ENCODE data around the gene CENPU. TPM values are rescaled to one million over a fixed set of nuclear protein-coding genes. Genes with fewer than 3 reads are reported as not detected.
"Not testable (repeated sequence)": the region's sequence is repeated elsewhere in the genome, so short reads cannot be mapped to it uniquely, and the experiment has no call there.

Gene CENPU
- total and polyA plus RNA-seq, 2 of the 8 experiments (the other 6 are each of a cell fraction or from before 2014, with no cell fraction given): 32.1 to 122 TPM

GRCh38 chr4:184657820-184658219, 76.1 kb downstream of the CENPU start:
- POLR2A ChIA-PET (ENCODE audit: partially characterized antibody): interaction anchor here (2.5 kb wide), 1 partner anchor 10 kb away, joined by 8 read pairs; no protein-coding TSS in a partner anchor
- H3K9me3 ChIP-seq (ENCODE audit: insufficient read depth in 2 of 2, low read depth in 1 of 2, low read length in 1 of 2); H3K9ac ChIP-seq (replicated peaks in 1 of 4; ENCODE audit: extremely low read depth in 1 of 4, low read depth in 3 of 4, low read length in 3 of 4); DNase-seq (ENCODE audit: low read depth in 1 of 2, low spot score in 2 of 2); H2BK5ac ChIP-seq (ENCODE audit: low read depth, low read length); H3K56ac ChIP-seq (replicated peaks; ENCODE audit: insufficient read length, low read depth, low read length); H2AK5ac ChIP-seq (ENCODE audit: low read depth, low read length); H3K4me1 ChIP-seq (replicated peaks in 1 of 4; ENCODE audit: control insufficient read depth in 3 of 4, insufficient read depth in 4 of 4, low read length in 3 of 4); H3K79me2 ChIP-seq (ENCODE audit: control insufficient read depth in 1 of 2, insufficient read depth in 2 of 2, low read length in 2 of 2); H3K36me3 ChIP-seq (ENCODE audit: control insufficient read depth in 2 of 4, insufficient read depth in 4 of 4, low read length in 3 of 4); H2BK15ac ChIP-seq (ENCODE audit: low read length); H3K23ac ChIP-seq (ENCODE audit: insufficient read length); H2BK12ac ChIP-seq (ENCODE audit: low read depth, low read length); H3K23me2 ChIP-seq (ENCODE audit: low read depth, low read length); H4K5ac ChIP-seq (ENCODE audit: insufficient read length, low read depth, low read length); H3K4me2 ChIP-seq (ENCODE audit: insufficient read depth in 1 of 2, low read depth in 2 of 2, low read length in 2 of 2); H4K8ac ChIP-seq (ENCODE audit: extremely low read depth, insufficient read depth, low read length); H3K14ac ChIP-seq (ENCODE audit: insufficient read length); H3K18ac ChIP-seq (ENCODE audit: extremely low read depth, low read length); H2AFZ ChIP-seq (ENCODE audit: low read length); H2BK20ac ChIP-seq (ENCODE audit: low read length); H4K20me1 ChIP-seq (replicated peaks in 1 of 2; ENCODE audit: control insufficient read depth in 1 of 2, insufficient read depth in 2 of 2, low read length in 2 of 2); H4K91ac ChIP-seq (replicated peaks; ENCODE audit: insufficient read length, low read length); H3K27me3 ChIP-seq (replicated peaks in 1 of 4; ENCODE audit: control insufficient read depth in 3 of 4, extremely low read depth in 1 of 4, insufficient read depth in 3 of 4, low read length in 3 of 4); H2BK120ac ChIP-seq (replicated peaks; ENCODE audit: low read depth, low read length); FAIRE-seq; H3K4ac ChIP-seq (replicated peaks; ENCODE audit: insufficient read length, low read depth, low read length); H3K27ac ChIP-seq (ENCODE audit: low read depth, low read length); H3K79me1 ChIP-seq (ENCODE audit: low read depth, low read length); H3K4me3 ChIP-seq (ENCODE audit: extremely low read depth in 1 of 4, insufficient read depth in 2 of 4, low read depth in 3 of 4, low read length in 4 of 4): not testable (repeated sequence)
- WGBS, 2 experiments (ENCODE audit: extremely low coverage in 1 of 2, insufficient coverage in 1 of 2, insufficient read length in 1 of 2, insufficient replicate concordance in 2 of 2, low coverage in 1 of 2, low lambda C conversion rate in 2 of 2, missing lambda C conversion rate in 1 of 2): 99% methylated on average over 9 of the region's 9 CpGs; no CpG with 5 or more reads in 1 of the 2 experiments
- CTCF ChIA-PET (ENCODE audit: partially characterized antibody): interaction anchor here (1.2 kb wide), 1 partner anchor 15 kb away, joined by 4 read pairs; no protein-coding TSS in a partner anchor

Data from H1 (cell line).